SK-N-SH (cell line): ENCODE data around the gene ASPG. TPM values are rescaled to one million over a fixed set of nuclear protein-coding genes. Genes with fewer than 3 reads are reported as not detected.

Experiments used
- CTCF ChIA-PET: fragments of 300-600, 350-600 bp; formaldehyde crosslinking; extraction: SDS; loops from one replicate; lab custom pipeline; 2021; lab: Yijun Ruan, JAX
- POLR2A ChIA-PET: fragments of 350-600 bp; sonication (Branson Sonifier 250); formaldehyde crosslinking; extraction: SDS; loops from one replicate; lab custom pipeline; 2020; ENCODE audit warnings: antibody characterized with exemption, inconsistent platforms; lab: Yijun Ruan, JAX
- DNase-seq: peaks from one replicate; pipeline ENCODE4 v3.0.0; 2012
- H2AFZ ChIP-seq: fragments of 200-600 bp; sonication (generic); 2 replicates; pipeline ENCODE4 v1.8.1; 2016; ENCODE audit warnings: antibody characterized with exemption, mild to moderate bottlenecking, low read depth
- H3F3A ChIP-seq: fragments of 200-600 bp; sonication (generic); replicated peaks from 2 replicates; pipeline ENCODE3; 2016; ENCODE audit warnings: antibody characterized with exemption, mild to moderate bottlenecking; ENCODE audit not compliant: insufficient read depth
- H3K27ac ChIP-seq, 2 experiments: fragments of 200-500 bp in 1 of 2; fragments of 200-600 bp in 1 of 2; sonication (Bioruptor generic) in 1 of 2; sonication (generic), shearing (Covaris generic) in 1 of 2; 2 replicates each; pipeline versions ENCODE4 v1.5.1 to v1.6.1; 2014 to 2016; ENCODE audit warnings: low read depth in 2 of 2, inconsistent platforms in 1 of 2, low read length in 1 of 2, mild to moderate bottlenecking in 1 of 2, mixed read lengths in 1 of 2
- H3K27me3 ChIP-seq: fragments of 200-600 bp; sonication (generic), shearing (Covaris generic); 2 replicates; pipeline ENCODE4 v1.6.1; 2016; ENCODE audit warnings: mixed run types; ENCODE audit not compliant: insufficient read depth
- H3K36me3 ChIP-seq, 2 experiments: fragments of 200-500 bp in 1 of 2; fragments of 200-600 bp in 1 of 2; sonication (Bioruptor generic) in 1 of 2; sonication (generic) in 1 of 2; replicated peaks in 1 of 2; 2 replicates each; pipeline versions ENCODE3 to v1.5.1; 2014 to 2016; ENCODE audit warnings: low read length in 1 of 2, mild to moderate bottlenecking in 1 of 2; ENCODE audit not compliant: insufficient read depth in 2 of 2, control insufficient read depth in 1 of 2
- H3K4me1 ChIP-seq, 2 experiments: fragments of 200-500 bp in 1 of 2; fragments of 200-600 bp in 1 of 2; sonication (Bioruptor generic) in 1 of 2; sonication (generic), shearing (Covaris generic) in 1 of 2; 2 replicates each; pipeline versions ENCODE4 v1.5.1 to v1.6.1; 2014 to 2016; ENCODE audit warnings: low read depth in 1 of 2, low read length in 1 of 2, mixed run types in 1 of 2; ENCODE audit not compliant: insufficient read depth in 2 of 2, control insufficient read depth in 1 of 2
- H3K4me2 ChIP-seq: fragments of 200-600 bp; sonication (generic), shearing (Covaris generic); 2 replicates; pipeline ENCODE4 v1.6.1; 2017; ENCODE audit warnings: mixed run types
- H3K4me3 ChIP-seq, 2 experiments: fragments of 200-500 bp in 1 of 2; fragments of 200-600 bp in 1 of 2; sonication (Bioruptor generic) in 1 of 2; sonication (generic), shearing (Covaris generic) in 1 of 2; 2 replicates each; pipeline versions ENCODE4 v1.5.1 to v1.8.1; 2014 to 2016; ENCODE audit warnings: low read depth in 2 of 2, inconsistent platforms in 1 of 2, low read length in 1 of 2, mild to moderate bottlenecking in 1 of 2, mixed read lengths in 1 of 2, moderate library complexity in 1 of 2
- H3K79me2 ChIP-seq: fragments of 200-600 bp; sonication (generic); 2 replicates; pipeline ENCODE4 v1.8.1; 2017; ENCODE audit warnings: mild to moderate bottlenecking; ENCODE audit not compliant: insufficient read depth
- H3K9ac ChIP-seq: fragments of 200-600 bp; sonication (generic); 2 replicates; pipeline ENCODE4 v1.6.1; 2017; ENCODE audit warnings: mixed run types
- H3K9me2 ChIP-seq: fragments of 200-600 bp; sonication (generic); 2 replicates; pipeline ENCODE4 v1.6.1; 2017; ENCODE audit warnings: mixed run types
- H3K9me3 ChIP-seq: fragments of 200-600 bp; sonication (generic); 2 replicates; pipeline ENCODE4 v1.6.1; 2017; ENCODE audit warnings: mixed run types, mild to moderate bottlenecking, moderate library complexity
- H4K20me1 ChIP-seq: fragments of 200-600 bp; sonication (generic); 2 replicates; pipeline ENCODE4 v1.6.1; 2017; ENCODE audit warnings: mild to moderate bottlenecking, mixed run types; ENCODE audit not compliant: insufficient read depth
- CHD2 ChIP-seq: fragments of 150-350 bp; IDR thresholded peaks from 2 replicates; pipeline ENCODE4 v1.6.1; 2018; ENCODE audit warnings: low read length; ENCODE audit not compliant: partially characterized antibody
- ELF1 ChIP-seq: IDR thresholded peaks from 2 replicates; pipeline ENCODE4 v1.4.0; 2012
- EP300 ChIP-seq, 2 experiments: IDR thresholded peaks; 2 replicates each; pipeline versions ENCODE4 v1.4.0 to v1.6.1; 2012; ENCODE audit warnings: borderline replicate concordance in 1 of 2, low read depth in 1 of 2, low read length in 1 of 2
- EZH2phosphoT487 ChIP-seq: fragments of 200-600 bp; sonication (generic); IDR thresholded peaks from 2 replicates; pipeline ENCODE4 v1.6.1; 2017; ENCODE audit warnings: low read depth, mixed run types, mild to moderate bottlenecking, antibody characterized with exemption, moderate library complexity, borderline replicate concordance
- FOXM1 ChIP-seq: IDR thresholded peaks from 2 replicates; pipeline ENCODE4 v1.4.0; 2012; ENCODE audit warnings: low read depth, mild to moderate bottlenecking
- GABPA ChIP-seq: IDR thresholded peaks from 2 replicates; pipeline ENCODE4 v1.4.0; 2012; ENCODE audit warnings: low read depth, mild to moderate bottlenecking
- GATA2 ChIP-seq: sonication (generic); formaldehyde crosslinking; IDR thresholded peaks from 2 replicates; pipeline ENCODE4 v1.5.0; 2020; ENCODE audit warnings: mild to moderate bottlenecking, missing genetic modification reagents
- MEF2A ChIP-seq: IDR thresholded peaks from 2 replicates; pipeline ENCODE4 v1.4.0; 2012; ENCODE audit warnings: low read depth, borderline replicate concordance
- NFIC ChIP-seq: IDR thresholded peaks from 2 replicates; pipeline ENCODE4 v1.4.0; 2012; ENCODE audit warnings: borderline replicate concordance
- RCOR1 ChIP-seq: fragments of 150-350 bp; IDR thresholded peaks from 2 replicates; pipeline ENCODE4 v1.6.1; 2017; ENCODE audit warnings: antibody characterized with exemption, low read length
- WGBS: methylation state at CpG from one replicate; pipeline ENCODE4 v1.1.6; 2017; ENCODE audit warnings: low lambda C conversion rate; 5-methylcytosine and 5-hydroxymethylcytosine counted together
- polyA plus RNA-seq, 3 experiments: library from polyadenylated mRNA; depleted of rRNA; stranded (reverse); fragments of >200 nt; gene quantifications; 2 replicates each; pipeline ENCODE4 v1.2.3, GENCODE V29; 2012
- TF ChIP-seq, protein P1 (sequence below): IDR thresholded peaks from 2 replicates; pipeline ENCODE4 v1.4.0; 2012; ENCODE audit warnings: low read depth
- TF ChIP-seq, protein P2 (sequence below): IDR thresholded peaks from 2 replicates; pipeline ENCODE4 v1.4.0; 2012; ENCODE audit warnings: low read depth, borderline replicate concordance
- TF ChIP-seq, protein P3 (sequence below): IDR thresholded peaks from 2 replicates; pipeline ENCODE4 v1.4.0; 2012; ENCODE audit warnings: low read depth, borderline replicate concordance
- TF ChIP-seq, protein P4 (sequence below): fragments of 150-350 bp; IDR thresholded peaks from 2 replicates; pipeline ENCODE4 v1.6.1; 2017; ENCODE audit warnings: antibody characterized with exemption, low read length, low read depth, borderline replicate concordance

ASPG gene
- polyA plus RNA-seq, 1 of the 3 experiments (the other 2 are of a cell fraction), result not detected

DNA sequence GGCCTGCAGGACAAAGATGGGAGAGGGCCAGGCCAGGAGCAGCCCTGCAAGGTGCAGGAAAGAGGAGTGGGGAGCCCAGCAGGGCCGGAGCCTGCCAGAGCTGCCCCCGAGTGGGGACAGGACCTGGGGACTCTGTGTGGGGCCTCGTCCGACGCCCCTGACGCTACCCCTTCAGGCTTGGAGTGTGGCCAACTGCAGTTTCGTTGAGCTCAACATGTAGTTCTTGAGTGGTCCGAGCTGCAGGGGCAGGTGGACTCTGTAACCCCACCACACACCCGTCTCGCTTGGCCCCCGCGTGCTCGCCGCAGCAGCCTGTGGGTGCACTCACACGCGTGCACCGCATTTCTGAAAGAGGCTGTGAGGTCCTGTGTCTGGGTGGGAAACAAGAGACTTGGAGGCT is 2.0 kb downstream of the ASPG start:
- DNase-seq, result no peak
- WGBS, result 50% methylated on average over 7 of the region's 17 CpGs

DNA sequence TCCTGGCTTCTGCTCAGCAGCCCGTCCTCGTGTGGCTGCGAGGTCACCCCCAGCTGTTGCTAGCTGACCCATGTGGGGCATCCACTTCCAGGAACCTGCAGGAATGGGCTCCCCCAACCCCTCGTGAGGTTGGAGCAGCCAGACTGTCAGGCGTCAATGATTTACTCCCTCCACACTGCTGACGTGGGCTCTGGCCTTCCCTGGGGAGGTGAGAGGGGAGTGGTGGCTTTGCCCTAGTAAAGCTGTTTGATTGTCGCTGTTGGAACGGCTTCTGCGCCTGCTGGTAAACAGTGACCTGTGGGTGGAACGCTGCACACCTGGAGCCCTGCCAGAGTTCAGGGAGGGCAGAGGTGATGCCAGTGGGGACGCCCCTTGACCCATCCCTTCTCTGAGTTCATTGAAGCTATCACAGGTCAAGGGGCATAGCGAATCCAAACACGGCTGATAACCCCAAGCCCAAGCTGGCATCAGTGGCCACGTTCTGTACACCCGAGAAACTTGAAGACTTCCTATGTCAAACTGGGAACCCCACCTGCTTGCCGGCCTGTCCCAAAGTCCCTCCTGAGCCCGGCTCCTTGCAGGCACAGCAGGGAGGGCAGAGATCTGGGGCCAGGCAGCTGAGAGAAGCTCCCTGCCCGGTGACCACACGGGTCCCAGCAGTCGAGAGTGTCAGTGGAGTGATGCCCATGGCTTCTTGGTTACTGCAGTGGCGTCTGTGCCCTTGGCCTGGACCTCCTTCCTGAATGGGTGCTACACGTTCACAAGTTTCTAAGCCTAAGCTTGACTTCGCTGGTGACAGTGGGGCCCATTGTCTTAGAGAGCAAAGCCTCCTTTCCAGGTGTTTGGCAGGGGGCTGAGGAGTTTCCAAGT is 2.7 kb downstream of the ASPG start:
- no peak for DNase-seq
- TF ChIP-seq EP300 (IDR thresholded peaks at IDR 0.05; ENCODE audit: borderline replicate concordance in 1 of 2, low read depth in 1 of 2, low read length in 1 of 2), result no peak
- no peak for TF ChIP-seq GATA2 (CRISPR knock-in tag)
- TF ChIP-seq, protein P1, sequence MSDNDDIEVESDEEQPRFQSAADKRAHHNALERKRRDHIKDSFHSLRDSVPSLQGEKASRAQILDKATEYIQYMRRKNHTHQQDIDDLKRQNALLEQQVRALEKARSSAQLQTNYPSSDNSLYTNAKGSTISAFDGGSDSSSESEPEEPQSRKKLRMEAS, result no peak
- TF ChIP-seq GABPA, result no peak
- Histone ChIP-seq H3K27me3 (no peaks in the 10 kb centered on the region), H3K4me2 (no peak overlapping the region), H3K9me3 (no peaks in the 10 kb centered on the region), H3K9me2 (no peaks in the 10 kb centered on the region), H3K4me3 (no peak overlapping the region), H4K20me1 (no peaks in the 10 kb centered on the region), H3K9ac (no peak overlapping the region), H3K27ac (no peak overlapping the region), H3K4me1 (peaks cover 0 to 10% of the 10 kb centered on the region in 2 experiments; a peak in 1 of 4 replicates), H3K79me2 (no peaks in the 10 kb centered on the region), H2AFZ (no peak overlapping the region), H3K36me3 (no peaks in the 10 kb centered on the region), H3F3A (no peaks in the 10 kb centered on the region)
- ChIA-PET CTCF (interaction anchor here (0.7 to 4.5 kb wide), 10 partner anchors 11 to 476 kb away, joined by 3 to 46 read pairs (median 3); no protein-coding TSS in a partner anchor), POLR2A (no interaction called here)
- 78% methylated on average over 9 of the region's 23 CpGs for WGBS

More for the DNA sequence above, 2.0 kb downstream of the ASPG start:
- H4K20me1 ChIP-seq, result no peaks in the 10 kb centered on the region
- no peaks in the 10 kb centered on the region for H3K9me3 ChIP-seq
- ChIA-PET POLR2A (no interaction called here), CTCF (interaction anchor here (1.0 to 4.5 kb wide), 9 partner anchors 10 to 477 kb away, joined by 3 to 46 read pairs (median 3); no protein-coding TSS in a partner anchor)
- no peak overlapping the region for H3K4me3 ChIP-seq
- H3K27ac ChIP-seq, result no peak overlapping the region
- no peak overlapping the region for H3K4me2 ChIP-seq
- H3K4me1 ChIP-seq, result peaks cover 0 to 17% of the 10 kb centered on the region in 2 experiments; a peak in 1 of 4 replicates
- no peak overlapping the region for H3K9ac ChIP-seq
- H3F3A ChIP-seq, result no peaks in the 10 kb centered on the region
- TF ChIP-seq RCOR1 (no peak), MEF2A (no peak), EZH2phosphoT487 (no peak), GATA2 (CRISPR knock-in tag) (no peak), FOXM1 (no peak), CHD2 (no peak), NFIC (no peak), ELF1 (no peak)
- TF ChIP-seq, protein P2, sequence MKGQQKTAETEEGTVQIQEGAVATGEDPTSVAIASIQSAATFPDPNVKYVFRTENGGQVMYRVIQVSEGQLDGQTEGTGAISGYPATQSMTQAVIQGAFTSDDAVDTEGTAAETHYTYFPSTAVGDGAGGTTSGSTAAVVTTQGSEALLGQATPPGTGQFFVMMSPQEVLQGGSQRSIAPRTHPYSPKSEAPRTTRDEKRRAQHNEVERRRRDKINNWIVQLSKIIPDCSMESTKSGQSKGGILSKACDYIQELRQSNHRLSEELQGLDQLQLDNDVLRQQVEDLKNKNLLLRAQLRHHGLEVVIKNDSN, result no peak
- TF ChIP-seq, protein P3, sequence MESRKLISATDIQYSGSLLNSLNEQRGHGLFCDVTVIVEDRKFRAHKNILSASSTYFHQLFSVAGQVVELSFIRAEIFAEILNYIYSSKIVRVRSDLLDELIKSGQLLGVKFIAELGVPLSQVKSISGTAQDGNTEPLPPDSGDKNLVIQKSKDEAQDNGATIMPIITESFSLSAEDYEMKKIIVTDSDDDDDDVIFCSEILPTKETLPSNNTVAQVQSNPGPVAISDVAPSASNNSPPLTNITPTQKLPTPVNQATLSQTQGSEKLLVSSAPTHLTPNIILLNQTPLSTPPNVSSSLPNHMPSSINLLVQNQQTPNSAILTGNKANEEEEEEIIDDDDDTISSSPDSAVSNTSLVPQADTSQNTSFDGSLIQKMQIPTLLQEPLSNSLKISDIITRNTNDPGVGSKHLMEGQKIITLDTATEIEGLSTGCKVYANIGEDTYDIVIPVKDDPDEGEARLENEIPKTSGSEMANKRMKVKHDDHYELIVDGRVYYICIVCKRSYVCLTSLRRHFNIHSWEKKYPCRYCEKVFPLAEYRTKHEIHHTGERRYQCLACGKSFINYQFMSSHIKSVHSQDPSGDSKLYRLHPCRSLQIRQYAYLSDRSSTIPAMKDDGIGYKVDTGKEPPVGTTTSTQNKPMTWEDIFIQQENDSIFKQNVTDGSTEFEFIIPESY, result no peak
- TF ChIP-seq, protein P4, sequence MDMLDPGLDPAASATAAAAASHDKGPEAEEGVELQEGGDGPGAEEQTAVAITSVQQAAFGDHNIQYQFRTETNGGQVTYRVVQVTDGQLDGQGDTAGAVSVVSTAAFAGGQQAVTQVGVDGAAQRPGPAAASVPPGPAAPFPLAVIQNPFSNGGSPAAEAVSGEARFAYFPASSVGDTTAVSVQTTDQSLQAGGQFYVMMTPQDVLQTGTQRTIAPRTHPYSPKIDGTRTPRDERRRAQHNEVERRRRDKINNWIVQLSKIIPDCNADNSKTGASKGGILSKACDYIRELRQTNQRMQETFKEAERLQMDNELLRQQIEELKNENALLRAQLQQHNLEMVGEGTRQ, result no peak
- no peaks in the 10 kb centered on the region for H3K36me3 ChIP-seq
- no peaks in the 10 kb centered on the region; the same call in 1 of the 2 replicates for H3K27me3 ChIP-seq
- no peak overlapping the region for H2AFZ ChIP-seq
- no peaks in the 10 kb centered on the region for H3K9me2 ChIP-seq
- H3K79me2 ChIP-seq, result no peaks in the 10 kb centered on the region
